ENCODE results near the gene PPP3CA. TPM values are rescaled to one million over a fixed set of nuclear protein-coding genes. Genes with fewer than 3 reads are reported as not detected.

Gene PPP3CA
- polyA plus RNA-seq, 1 donor (not counting 4 experiments of a cell fraction or from before 2014, with no cell fraction given), result 43.3 TPM

DNA sequence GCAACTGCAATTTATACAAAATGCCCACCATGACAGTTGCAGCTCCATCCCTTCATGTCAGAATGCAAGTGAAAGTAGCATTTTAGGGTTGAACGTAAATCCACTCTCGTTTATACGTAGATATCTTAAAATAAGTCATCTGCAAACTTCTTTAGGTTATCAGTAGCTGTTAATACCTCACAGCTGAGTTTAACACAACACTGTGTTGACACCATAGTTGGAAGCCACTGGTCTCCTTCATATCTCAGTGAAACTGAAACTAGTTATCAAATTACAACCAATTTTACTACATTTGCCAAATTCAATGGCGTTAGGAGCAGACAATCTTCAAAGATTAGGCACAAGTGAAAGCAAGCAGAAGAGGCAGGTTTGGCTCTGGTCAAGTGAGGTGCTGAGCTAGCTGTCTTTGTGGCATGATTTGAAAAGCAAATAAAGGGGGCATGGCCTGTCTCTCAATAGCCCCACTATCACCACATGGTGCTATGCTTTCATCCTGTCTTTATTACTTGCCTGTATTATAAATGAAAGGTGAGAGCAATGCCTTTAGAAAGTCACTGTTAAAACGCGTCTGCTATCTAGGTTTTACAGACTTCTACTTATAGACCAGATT lies 12.3 kb downstream of the PPP3CA start:
- Histone ChIP-seq H3K36me3 (ENCODE audit: control insufficient read depth in 2 of 2, extremely low read depth in 1 of 2, insufficient read depth in 2 of 2, low read length in 2 of 2) (peaks cover 0 to 2% of the 10 kb centered on the region in 2 experiments), H3K79me2 (ENCODE audit: control insufficient read depth, insufficient read depth, low read length) (peaks cover 94% of the 10 kb centered on the region), H3K27ac (ENCODE audit: control insufficient read depth, insufficient read depth, low read length) (no peak overlapping the region), H3K4me2 (ENCODE audit: control insufficient read depth, extremely low read depth, insufficient read depth, low read depth, low read length) (no peak overlapping the region), H3K9me1 (ENCODE audit: control insufficient read depth, extremely low read depth, insufficient read depth, low read length) (no peaks in the 10 kb centered on the region), H3K9ac (ENCODE audit: control insufficient read depth, extremely low read depth, insufficient read depth, low read length) (no peak overlapping the region), H3K4me1 (ENCODE audit: control insufficient read depth, extremely low read depth, insufficient read depth, low read length) (peaks cover 29% of the 10 kb centered on the region), H3K9me3 (ENCODE audit: control insufficient read depth, low read depth, low read length) (no peaks in the 10 kb centered on the region), H3K4me3 (ENCODE audit: control insufficient read depth in 2 of 3, extremely low read depth in 1 of 3, insufficient read depth in 2 of 3, low read depth in 1 of 3, low read length in 3 of 3) (no peak overlapping the region), H4K20me1 (ENCODE audit: control insufficient read depth, extremely low read depth, insufficient read depth, low read length) (no peaks in the 10 kb centered on the region), H2AFZ (ENCODE audit: control insufficient read depth, low read length) (no peak overlapping the region), H3K27me3 (ENCODE audit: control insufficient read depth, extremely low read depth, insufficient read depth, low read length) (no peaks in the 10 kb centered on the region)
- TF ChIP-seq, protein P1, sequence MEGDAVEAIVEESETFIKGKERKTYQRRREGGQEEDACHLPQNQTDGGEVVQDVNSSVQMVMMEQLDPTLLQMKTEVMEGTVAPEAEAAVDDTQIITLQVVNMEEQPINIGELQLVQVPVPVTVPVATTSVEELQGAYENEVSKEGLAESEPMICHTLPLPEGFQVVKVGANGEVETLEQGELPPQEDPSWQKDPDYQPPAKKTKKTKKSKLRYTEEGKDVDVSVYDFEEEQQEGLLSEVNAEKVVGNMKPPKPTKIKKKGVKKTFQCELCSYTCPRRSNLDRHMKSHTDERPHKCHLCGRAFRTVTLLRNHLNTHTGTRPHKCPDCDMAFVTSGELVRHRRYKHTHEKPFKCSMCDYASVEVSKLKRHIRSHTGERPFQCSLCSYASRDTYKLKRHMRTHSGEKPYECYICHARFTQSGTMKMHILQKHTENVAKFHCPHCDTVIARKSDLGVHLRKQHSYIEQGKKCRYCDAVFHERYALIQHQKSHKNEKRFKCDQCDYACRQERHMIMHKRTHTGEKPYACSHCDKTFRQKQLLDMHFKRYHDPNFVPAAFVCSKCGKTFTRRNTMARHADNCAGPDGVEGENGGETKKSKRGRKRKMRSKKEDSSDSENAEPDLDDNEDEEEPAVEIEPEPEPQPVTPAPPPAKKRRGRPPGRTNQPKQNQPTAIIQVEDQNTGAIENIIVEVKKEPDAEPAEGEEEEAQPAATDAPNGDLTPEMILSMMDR (optimal IDR thresholded peaks at IDR 0.05 in 1 of 3, IDR thresholded peaks at IDR 0.05 in 1 of 3, conservative IDR thresholded peaks at IDR 0.05 in 1 of 3; ENCODE audit: extremely low read depth in 1 of 3, insufficient read depth in 2 of 3, low read length in 3 of 3), result no peak
- no peak for TF ChIP-seq EZH2 (IDR thresholded peaks at IDR 0.05; ENCODE audit: low read length)
- dilution Hi-C loops (cut with MboI; ENCODE audit: extremely low pct_ligation_motif_present, low sequenced_read_pairs), result no loop called here
- DNase-seq (ENCODE audit: low read depth, low spot score) (no peak), FAIRE-seq (peak; percentile 46)

DNA sequence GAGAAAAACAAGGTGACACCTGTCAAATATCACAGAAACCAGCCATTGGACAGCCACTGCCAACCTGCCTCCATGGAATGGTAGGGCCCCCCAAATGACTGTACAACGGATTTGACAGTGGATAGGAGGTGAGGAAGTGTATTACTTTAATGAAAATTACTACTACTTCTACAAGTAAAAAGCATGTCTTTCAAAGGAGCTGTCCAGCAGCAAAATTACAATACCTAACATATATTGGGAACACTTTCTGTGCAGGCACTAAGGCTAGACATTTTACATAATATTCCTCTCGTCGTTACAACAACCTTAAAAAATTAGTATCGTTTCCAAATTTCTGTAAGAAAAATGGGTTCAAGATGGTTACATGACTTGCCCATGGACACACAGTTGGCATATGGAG lies 14.9 kb downstream of the PPP3CA start:
- dilution Hi-C loops (cut with MboI; ENCODE audit: extremely low pct_ligation_motif_present, low sequenced_read_pairs), result no loop called here
- no peak for TF ChIP-seq EZH2 (IDR thresholded peaks at IDR 0.05; ENCODE audit: low read length)
- TF ChIP-seq, protein P1 (optimal IDR thresholded peaks at IDR 0.05 in 1 of 3, IDR thresholded peaks at IDR 0.05 in 1 of 3, conservative IDR thresholded peaks at IDR 0.05 in 1 of 3; ENCODE audit: extremely low read depth in 1 of 3, insufficient read depth in 2 of 3, low read length in 3 of 3), result no peak
- peak; percentile 52 for FAIRE-seq
- DNase-seq (ENCODE audit: low read depth, low spot score), result no peak
- Histone ChIP-seq H3K4me2 (ENCODE audit: control insufficient read depth, extremely low read depth, insufficient read depth, low read depth, low read length) (no peak overlapping the region), H3K9ac (ENCODE audit: control insufficient read depth, extremely low read depth, insufficient read depth, low read length) (no peak overlapping the region), H3K4me3 (ENCODE audit: control insufficient read depth in 2 of 3, extremely low read depth in 1 of 3, insufficient read depth in 2 of 3, low read depth in 1 of 3, low read length in 3 of 3) (no peak overlapping the region), H2AFZ (ENCODE audit: control insufficient read depth, low read length) (no peak overlapping the region), H4K20me1 (ENCODE audit: control insufficient read depth, extremely low read depth, insufficient read depth, low read length) (no peaks in the 10 kb centered on the region), H3K36me3 (ENCODE audit: control insufficient read depth in 2 of 2, extremely low read depth in 1 of 2, insufficient read depth in 2 of 2, low read length in 2 of 2) (peaks cover 0 to 2% of the 10 kb centered on the region in 2 experiments), H3K27me3 (ENCODE audit: control insufficient read depth, extremely low read depth, insufficient read depth, low read length) (no peaks in the 10 kb centered on the region), H3K79me2 (ENCODE audit: control insufficient read depth, insufficient read depth, low read length) (peaks cover 94% of the 10 kb centered on the region), H3K4me1 (ENCODE audit: control insufficient read depth, extremely low read depth, insufficient read depth, low read length) (peaks cover 13% of the 10 kb centered on the region), H3K9me3 (ENCODE audit: control insufficient read depth, low read depth, low read length) (no peaks in the 10 kb centered on the region), H3K27ac (ENCODE audit: control insufficient read depth, insufficient read depth, low read length) (no peak overlapping the region), H3K9me1 (ENCODE audit: control insufficient read depth, extremely low read depth, insufficient read depth, low read length) (no peaks in the 10 kb centered on the region)
